Measurements from ENCODE around the gene STK32C. TPM values are rescaled to one million over a fixed set of nuclear protein-coding genes. Genes with fewer than 3 reads are reported as not detected.

STK32C gene
- total and polyA plus RNA-seq, 10 donors, result 9.6 to 27.8 (median 15.7) TPM

DNA sequence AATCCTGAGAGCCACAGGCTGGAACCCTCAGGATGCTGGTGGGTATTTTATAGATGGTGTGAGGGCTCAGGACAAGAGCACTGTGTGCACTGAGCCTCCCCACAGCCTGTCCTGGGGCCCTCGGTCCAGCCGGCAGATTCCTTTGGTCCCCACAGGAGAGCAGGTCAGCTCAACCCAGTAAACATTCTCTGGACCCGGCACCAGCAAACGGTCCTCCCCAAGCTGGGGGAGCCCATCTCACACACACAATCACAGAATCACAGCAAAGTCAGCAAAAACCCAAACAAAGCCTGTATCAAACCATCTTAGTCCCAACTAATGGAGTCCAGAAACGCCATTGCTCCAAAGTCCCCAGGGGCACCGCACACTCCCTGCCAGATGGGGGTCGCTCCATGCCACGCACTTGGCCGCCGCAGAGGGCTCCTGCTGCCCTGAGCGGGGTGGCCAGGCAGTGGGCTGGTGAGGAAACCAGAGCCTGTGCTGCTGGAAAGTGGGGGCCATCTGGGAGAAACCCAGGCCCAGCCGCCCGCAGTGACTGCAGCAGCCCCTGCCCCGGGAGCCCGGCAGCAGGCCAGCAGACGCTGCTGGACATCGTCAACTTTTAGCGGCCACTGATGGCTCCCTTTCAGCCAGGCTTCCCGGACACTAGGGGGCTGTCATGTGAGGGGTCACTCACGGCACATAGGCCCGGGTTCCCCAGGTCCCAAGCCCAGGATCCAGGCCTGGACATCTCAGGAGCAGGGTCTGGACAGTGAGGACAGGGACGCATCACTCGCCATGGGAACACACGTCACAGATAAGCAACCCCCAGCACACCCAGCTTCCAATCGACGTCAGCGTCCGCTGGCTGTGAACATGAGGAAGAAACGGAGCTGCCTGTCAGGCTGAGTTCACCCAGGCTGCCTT lies 68.4 kb downstream of the STK32C start:
- TF ChIP-seq, protein P1, sequence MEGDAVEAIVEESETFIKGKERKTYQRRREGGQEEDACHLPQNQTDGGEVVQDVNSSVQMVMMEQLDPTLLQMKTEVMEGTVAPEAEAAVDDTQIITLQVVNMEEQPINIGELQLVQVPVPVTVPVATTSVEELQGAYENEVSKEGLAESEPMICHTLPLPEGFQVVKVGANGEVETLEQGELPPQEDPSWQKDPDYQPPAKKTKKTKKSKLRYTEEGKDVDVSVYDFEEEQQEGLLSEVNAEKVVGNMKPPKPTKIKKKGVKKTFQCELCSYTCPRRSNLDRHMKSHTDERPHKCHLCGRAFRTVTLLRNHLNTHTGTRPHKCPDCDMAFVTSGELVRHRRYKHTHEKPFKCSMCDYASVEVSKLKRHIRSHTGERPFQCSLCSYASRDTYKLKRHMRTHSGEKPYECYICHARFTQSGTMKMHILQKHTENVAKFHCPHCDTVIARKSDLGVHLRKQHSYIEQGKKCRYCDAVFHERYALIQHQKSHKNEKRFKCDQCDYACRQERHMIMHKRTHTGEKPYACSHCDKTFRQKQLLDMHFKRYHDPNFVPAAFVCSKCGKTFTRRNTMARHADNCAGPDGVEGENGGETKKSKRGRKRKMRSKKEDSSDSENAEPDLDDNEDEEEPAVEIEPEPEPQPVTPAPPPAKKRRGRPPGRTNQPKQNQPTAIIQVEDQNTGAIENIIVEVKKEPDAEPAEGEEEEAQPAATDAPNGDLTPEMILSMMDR (IDR thresholded peaks at IDR 0.05 in 8 of 11, conservative IDR thresholded peaks at IDR 0.05 in 3 of 11), result no peak
- TF ChIP-seq POLR2AphosphoS5 (IDR thresholded peaks at IDR 0.05), result no peak
- no peak for TF ChIP-seq POLR2A (IDR thresholded peaks at IDR 0.05)
- intact Hi-C loops (cut with DNase I; ENCODE audit: low total_unique reads), result no loop called here
- Histone ChIP-seq H3K36me3 (no peaks in the 10 kb centered on the region), H3K9me3 (no peaks in the 10 kb centered on the region), H3K27ac (no peak overlapping the region), H3K27me3 (replicated peaks in 1 of 7) (no peaks in the 10 kb centered on the region), H3K4me3 (no peak overlapping the region), H3K4me1 (no peaks in the 10 kb centered on the region)
- WGBS, 5 donors, result 83 to 89% (median 88%) methylated on average over 15 to 29 of the region's 29 CpGs
- DNase-seq, result no peak

DNA sequence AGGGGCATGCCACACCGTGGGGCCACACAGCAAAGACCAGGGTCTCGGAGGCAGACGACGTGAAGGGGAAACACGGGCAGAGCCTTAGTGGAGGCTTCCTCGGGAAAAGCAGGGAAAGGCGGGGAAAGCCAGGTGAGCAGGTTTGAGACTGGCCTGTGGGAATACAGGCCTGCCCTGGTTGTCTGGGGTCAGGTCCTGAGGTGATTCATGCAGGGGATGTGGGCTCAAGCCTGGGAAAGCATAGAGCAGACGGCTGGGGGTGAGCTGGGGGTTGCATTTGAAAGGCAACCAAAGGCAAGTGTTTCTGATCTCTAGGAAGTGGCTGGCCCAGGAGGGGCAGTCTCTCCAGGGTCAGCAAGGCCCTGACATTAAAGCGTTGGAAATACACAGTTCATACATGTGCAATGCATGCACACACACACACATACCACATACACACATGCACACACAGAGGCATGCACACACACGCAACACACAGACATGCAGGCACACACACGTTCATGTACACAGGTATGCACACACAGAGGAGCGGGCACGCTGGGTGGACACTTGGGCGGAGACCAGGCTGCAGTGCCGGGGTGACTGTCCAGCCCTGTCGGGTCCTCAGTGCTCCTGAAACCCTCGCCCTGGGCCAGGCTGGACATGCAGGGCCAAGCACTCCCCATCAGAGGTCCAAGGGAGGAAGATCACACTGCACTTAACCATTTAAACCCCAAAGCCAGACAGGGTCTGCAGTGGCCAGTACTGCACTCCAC lies 69.2 kb downstream of the STK32C start:
- TF ChIP-seq POLR2AphosphoS5 (IDR thresholded peaks at IDR 0.05) (no peak), POLR2A (IDR thresholded peaks at IDR 0.05) (no peak)
- TF ChIP-seq, protein P1 (IDR thresholded peaks at IDR 0.05 in 8 of 11, conservative IDR thresholded peaks at IDR 0.05 in 3 of 11), result no peak
- H3K36me3 ChIP-seq, result no peaks in the 10 kb centered on the region
- no peaks in the 10 kb centered on the region for H3K9me3 ChIP-seq
- peak; percentile 33 for DNase-seq
- no peak overlapping the region for H3K4me3 ChIP-seq
- no peaks in the 10 kb centered on the region for H3K4me1 ChIP-seq
- 86 to 92% (median 89%) methylated on average over 12 to 17 of the region's 17 CpGs for WGBS, 5 donors
- intact Hi-C loops (cut with DNase I; ENCODE audit: low total_unique reads), result no loop called here
- H3K27me3 ChIP-seq (replicated peaks in 1 of 7), result no peaks in the 10 kb centered on the region
- no peak overlapping the region for H3K27ac ChIP-seq

- intact Hi-C loops (cut with DNase I; ENCODE audit: low total_unique reads), result no loop called here
- Histone ChIP-seq H3K36me3 (no peaks in the 10 kb centered on the region), H3K27me3 (replicated peaks in 1 of 7) (no peaks in the 10 kb centered on the region), H3K27ac (no peak overlapping the region), H3K4me3 (no peak overlapping the region), H3K4me1 (peaks cover 0 to 7% (median 2%) of the 10 kb centered on the region in 6 donors), H3K9me3 (no peaks in the 10 kb centered on the region)
- DNase-seq, result peak; percentile 74
- 44 to 56% (median 47%) methylated on average over 9 of the region's 9 CpGs for WGBS, 5 donors
- TF ChIP-seq POLR2AphosphoS5 (IDR thresholded peaks at IDR 0.05) (peak in 1 of 3 donors; percentile 9), POLR2A (IDR thresholded peaks at IDR 0.05) (no peak)
- TF ChIP-seq, protein P1 (IDR thresholded peaks at IDR 0.05 in 8 of 11, conservative IDR thresholded peaks at IDR 0.05 in 3 of 11), result no peak
These were observed 69.9 kb downstream of the STK32C start for GRCh38 chr10:132237871-132238270.

- intact Hi-C loops (cut with DNase I; ENCODE audit: low total_unique reads), result no loop called here
- H3K27me3 ChIP-seq (replicated peaks in 1 of 7), result no peaks in the 10 kb centered on the region
- peak; percentile 69 for DNase-seq
- no peaks in the 10 kb centered on the region for H3K9me3 ChIP-seq
- H3K36me3 ChIP-seq, result no peaks in the 10 kb centered on the region
- WGBS, 5 donors, result 89 to 94% (median 90%) methylated on average over 14 to 15 of the region's 15 CpGs
- H3K4me1 ChIP-seq, result peaks cover 0 to 11% (median 7%) of the 10 kb centered on the region in 6 donors
- TF ChIP-seq POLR2AphosphoS5 (IDR thresholded peaks at IDR 0.05), result no peak
- TF ChIP-seq, protein P1 (IDR thresholded peaks at IDR 0.05 in 8 of 11, conservative IDR thresholded peaks at IDR 0.05 in 3 of 11), result no peak
- no peak for TF ChIP-seq POLR2A (IDR thresholded peaks at IDR 0.05)
- H3K27ac ChIP-seq, result no peak overlapping the region
- no peak overlapping the region for H3K4me3 ChIP-seq
These were observed 70.4 kb downstream of the STK32C start for GRCh38 chr10:132237396-132237795.

Measured in spleen (tissue), 11 donors.